MM.1S (cell line): ENCODE results near the gene RBFOX2.

Source experiments
- DNase-seq: peaks from one replicate; pipeline ENCODE4 v3.0.0-alpha.2; 2015
- H2AFZ ChIP-seq: fragments of 300-600 bp; sonication (generic); 2 replicates; pipeline ENCODE4 v1.6.0; 2016; ENCODE audit warnings: antibody characterized with exemption, low read length
- H3F3A ChIP-seq: fragments of 300-600 bp; sonication (generic); 2 replicates; pipeline ENCODE4 v1.6.1; 2016; ENCODE audit warnings: mild to moderate bottlenecking, antibody characterized with exemption, low read length, moderate library complexity, mixed read lengths; ENCODE audit not compliant: insufficient read depth
- H3K27ac ChIP-seq: fragments of 300-600 bp; sonication (generic); 2 replicates; pipeline ENCODE4 v1.5.1; 2016; ENCODE audit warnings: mild to moderate bottlenecking, low read length
- H3K27me3 ChIP-seq: fragments of 300-600 bp; sonication (generic); replicated peaks from 2 replicates; pipeline ENCODE4 v1.6.0; 2016; ENCODE audit warnings: low read length; ENCODE audit not compliant: insufficient read depth
- H3K36me3 ChIP-seq: fragments of 300-600 bp; sonication (generic); replicated peaks from 2 replicates; pipeline ENCODE4 v1.6.1; 2016; ENCODE audit warnings: mild to moderate bottlenecking, low read length, mixed read lengths; ENCODE audit not compliant: insufficient read depth
- H3K4me1 ChIP-seq: fragments of 300-600 bp; sonication (generic); 2 replicates; pipeline ENCODE4 v1.6.1; 2016; ENCODE audit warnings: low read length, mixed read lengths
- H3K4me2 ChIP-seq: fragments of 300-600 bp; sonication (generic); 2 replicates; pipeline ENCODE4 v1.6.0; 2016; ENCODE audit warnings: low read depth, low read length
- H3K4me3 ChIP-seq: fragments of 300-600 bp; sonication (generic); 2 replicates; pipeline ENCODE4 v1.5.1; 2016; ENCODE audit warnings: low read length, mixed read lengths
- H3K79me2 ChIP-seq: fragments of 300-600 bp; sonication (generic); 2 replicates; pipeline ENCODE4 v1.6.1; 2016; ENCODE audit warnings: mixed run types, low read length, mixed read lengths
- H3K9ac ChIP-seq: fragments of 300-600 bp; sonication (generic); 2 replicates; pipeline ENCODE4 v1.6.1; 2016; ENCODE audit warnings: low read length, mixed read lengths
- H3K9me2 ChIP-seq: fragments of 300-600 bp; sonication (generic); replicated peaks from 2 replicates; pipeline ENCODE4 v1.6.1; 2016; ENCODE audit warnings: mild to moderate bottlenecking, low read length, mixed read lengths; ENCODE audit not compliant: insufficient read depth
- H3K9me3 ChIP-seq: fragments of 300-600 bp; sonication (generic); replicated peaks from 2 replicates; pipeline ENCODE4 v1.6.1; 2016; ENCODE audit warnings: mild to moderate bottlenecking, low read length, mixed read lengths; ENCODE audit not compliant: insufficient read depth
- H4K20me1 ChIP-seq: fragments of 300-600 bp; sonication (generic); 2 replicates; pipeline ENCODE4 v1.6.1; 2016; ENCODE audit warnings: mild to moderate bottlenecking, low read length, moderate library complexity, mixed read lengths; ENCODE audit not compliant: insufficient read depth
- CTCF ChIP-seq: fragments of 300-600 bp; sonication (generic); IDR thresholded peaks from 2 replicates; pipeline ENCODE4 v1.5.1; 2016; ENCODE audit warnings: antibody characterized with exemption, low read length, mixed read lengths
- EZH2 ChIP-seq: fragments of 300-600 bp; sonication (generic); optimal IDR thresholded peaks from 2 replicates; pipeline ENCODE3; 2017; ENCODE audit warnings: low read depth, mild to moderate bottlenecking, antibody characterized with exemption, low read length, mixed read lengths
- EZH2phosphoT487 ChIP-seq: fragments of 300-600 bp; sonication (generic); IDR thresholded peaks from 2 replicates; pipeline ENCODE4 v1.6.1; 2018; ENCODE audit warnings: antibody characterized with exemption, low read length

The RBFOX2 gene

GRCh38 chr22:36015155-36015810 lies 13.3 kb downstream of the RBFOX2 start:
- Histone ChIP-seq H3K9me3 (no peaks in the 10 kb centered on the region), H3K27me3 (no peaks in the 10 kb centered on the region), H3K4me3 (no peak overlapping the region), H3K79me2 (no peaks in the 10 kb centered on the region), H3K27ac (no peak overlapping the region), H3K4me2 (no peak overlapping the region), H3K4me1 (no peaks in the 10 kb centered on the region), H2AFZ (no peak overlapping the region), H3K9ac (no peak overlapping the region), H3K9me2 (no peaks in the 10 kb centered on the region), H4K20me1 (no peaks in the 10 kb centered on the region), H3K36me3 (no peaks in the 10 kb centered on the region), H3F3A (no peaks in the 10 kb centered on the region)
- TF ChIP-seq EZH2 (no peak), EZH2phosphoT487 (no peak), CTCF (no peak)
- DNase-seq, result no peak

GRCh38 chr22:36014546-36015074 lies 14.0 kb downstream of the RBFOX2 start:
- DNase-seq, result no peak
- no peak overlapping the region for H3K9ac ChIP-seq
- no peaks in the 10 kb centered on the region for H3K9me3 ChIP-seq
- no peak overlapping the region for H3K4me3 ChIP-seq
- H3K9me2 ChIP-seq, result no peaks in the 10 kb centered on the region
- H3K4me2 ChIP-seq, result no peak overlapping the region
- TF ChIP-seq EZH2phosphoT487 (no peak), CTCF (no peak), EZH2 (no peak)
- H3F3A ChIP-seq, result no peaks in the 10 kb centered on the region
- H2AFZ ChIP-seq, result no peak overlapping the region
- no peaks in the 10 kb centered on the region for H4K20me1 ChIP-seq
- H3K27me3 ChIP-seq, result no peaks in the 10 kb centered on the region
- no peak overlapping the region for H3K27ac ChIP-seq
- no peaks in the 10 kb centered on the region for H3K79me2 ChIP-seq
- no peaks in the 10 kb centered on the region for H3K36me3 ChIP-seq
- no peaks in the 10 kb centered on the region for H3K4me1 ChIP-seq

GRCh38 chr22:36012332-36012731 lies 16.3 kb downstream of the RBFOX2 start:
- Histone ChIP-seq H3K9ac (no peak overlapping the region), H3K27me3 (no peaks in the 10 kb centered on the region), H3K4me1 (no peaks in the 10 kb centered on the region), H3K4me3 (no peak overlapping the region), H3K27ac (no peak overlapping the region), H3K36me3 (no peaks in the 10 kb centered on the region), H3K79me2 (no peaks in the 10 kb centered on the region), H3F3A (no peaks in the 10 kb centered on the region), H3K9me2 (no peaks in the 10 kb centered on the region), H3K9me3 (no peaks in the 10 kb centered on the region), H4K20me1 (no peaks in the 10 kb centered on the region), H2AFZ (no peak overlapping the region), H3K4me2 (no peak overlapping the region)
- TF ChIP-seq CTCF (no peak), EZH2phosphoT487 (no peak), EZH2 (no peak)
- no peak for DNase-seq
